ENCODE measurements around the gene GMPPB.
"Not testable (repeated sequence)": the region's sequence is repeated elsewhere in the genome, so short reads cannot be mapped to it uniquely, and the experiment has no call there.

The GMPPB gene

GRCh38 chr3:49723628-49724551 is at the start of gene GMPPB:
GMPPB (minus strand) TSS chr3:49723951; CDS start chr3:49723726, 225 bp downstream.
- peak; percentile 94 for DNase-seq (ENCODE audit: low read depth)

- no peak for DNase-seq (ENCODE audit: low read depth)
Observed at GRCh38 chr3:49772703-49773102, 49.0 kb upstream of the GMPPB start.

- DNase-seq (ENCODE audit: low read depth): no peak
Observed at GRCh38 chr3:49771340-49771938, 47.7 kb upstream of the GMPPB start.

GRCh38 chr3:49769926-49770325 is 46.2 kb upstream of the GMPPB start:
- DNase-seq (ENCODE audit: low read depth): no peak

GRCh38 chr3:49769286-49769915 is 45.6 kb upstream of the GMPPB start:
- no peak for DNase-seq (ENCODE audit: low read depth)

GRCh38 chr3:49763981-49764380 is 40.2 kb upstream of the GMPPB start:
- DNase-seq (ENCODE audit: low read depth): no peak

- DNase-seq (ENCODE audit: low read depth): no peak
Observed at GRCh38 chr3:49761661-49762060, 37.9 kb upstream of the GMPPB start.

GRCh38 chr3:49759226-49759625 is 35.5 kb upstream of the GMPPB start:
- DNase-seq (ENCODE audit: low read depth): no peak

- no peak for DNase-seq (ENCODE audit: low read depth)
Observed at GRCh38 chr3:49757197-49757596, 33.4 kb upstream of the GMPPB start.

- DNase-seq (ENCODE audit: low read depth): no peak
Observed at GRCh38 chr3:49756036-49756435, 32.3 kb upstream of the GMPPB start.

- no peak for DNase-seq (ENCODE audit: low read depth)
Observed at GRCh38 chr3:49754536-49754935, 30.8 kb upstream of the GMPPB start.

- DNase-seq (ENCODE audit: low read depth): no peak
Observed at GRCh38 chr3:49751501-49751900, 27.8 kb upstream of the GMPPB start.

- DNase-seq (ENCODE audit: low read depth): no peak
Observed at GRCh38 chr3:49750056-49750455, 26.3 kb upstream of the GMPPB start.

GRCh38 chr3:49748874-49749273 is 25.1 kb upstream of the GMPPB start:
- DNase-seq (ENCODE audit: low read depth): not testable (repeated sequence)

GRCh38 chr3:49747792-49748480 is 24.2 kb upstream of the GMPPB start:
- DNase-seq (ENCODE audit: low read depth): no peak

- DNase-seq (ENCODE audit: low read depth): no peak
Observed at GRCh38 chr3:49745986-49746385, 22.2 kb upstream of the GMPPB start.

GRCh38 chr3:49740427-49740826 is 16.7 kb upstream of the GMPPB start:
- no peak for DNase-seq (ENCODE audit: low read depth)

GRCh38 chr3:49738067-49738713 is 14.4 kb upstream of the GMPPB start:
- DNase-seq (ENCODE audit: low read depth): no peak

- DNase-seq (ENCODE audit: low read depth): no peak
Observed at GRCh38 chr3:49734752-49735151, 11.0 kb upstream of the GMPPB start.

GRCh38 chr3:49733551-49733950 is 9.8 kb upstream of the GMPPB start:
- DNase-seq (ENCODE audit: low read depth): no peak

- DNase-seq (ENCODE audit: low read depth): no peak
Observed at GRCh38 chr3:49732597-49732996, 8.8 kb upstream of the GMPPB start.
